Liver (tissue), 9 donors: ENCODE data around the gene ZNF710. TPM values are rescaled to one million over a fixed set of nuclear protein-coding genes. Genes with fewer than 3 reads are reported as not detected.

Experiments
- DNase-seq: peaks from one replicate; pipeline ENCODE4 v3.0.0-alpha.2; 2017; ENCODE audit warnings: low spot score
- H3K27ac ChIP-seq, 2 donors: one replicate each; pipeline ENCODE4 v1.7.0; 2013; ENCODE audit warnings: inconsistent platforms in 2 of 2, low read length in 2 of 2, control low read depth in 1 of 2, low read depth in 1 of 2, mild to moderate bottlenecking in 1 of 2
- H3K27me3 ChIP-seq, 4 donors: one replicate each; pipeline versions ENCODE4 v1.6.1 to v1.7.0; 2013; ENCODE audit warnings: low read length in 3 of 4, inconsistent platforms in 1 of 4, mild to moderate bottlenecking in 1 of 4, moderate library complexity in 1 of 4; ENCODE audit not compliant: control insufficient read depth in 4 of 4, insufficient read depth in 4 of 4
- H3K36me3 ChIP-seq, 4 donors: one replicate each; pipeline versions ENCODE4 v1.6.1 to v1.7.0; 2013; ENCODE audit warnings: low read length in 3 of 4, mild to moderate bottlenecking in 3 of 4, low read depth in 1 of 4, moderate library complexity in 1 of 4; ENCODE audit not compliant: control insufficient read depth in 4 of 4, insufficient read depth in 3 of 4
- H3K4me1 ChIP-seq, 4 donors: one replicate each; pipeline versions ENCODE4 v1.6.1 to v1.7.0; 2013; ENCODE audit warnings: low read length in 3 of 4, mild to moderate bottlenecking in 3 of 4, moderate library complexity in 1 of 4; ENCODE audit not compliant: control insufficient read depth in 4 of 4, insufficient read depth in 4 of 4
- H3K4me3 ChIP-seq, 3 donors: one replicate each; pipeline versions ENCODE4 v1.6.1 to v1.7.0; 2013; ENCODE audit warnings: low read length in 3 of 3, control low read depth in 1 of 3, low read depth in 1 of 3, mild to moderate bottlenecking in 1 of 3
- H3K9ac ChIP-seq, 2 donors: one replicate each; pipeline ENCODE4 v1.7.0; 2013; ENCODE audit warnings: low read length in 2 of 2, mild to moderate bottlenecking in 2 of 2, moderate library complexity in 2 of 2, control low read depth in 1 of 2, low read depth in 1 of 2
- H3K9me3 ChIP-seq, 4 donors: one replicate each; pipeline versions ENCODE4 v1.6.1 to v1.7.0; 2013; ENCODE audit warnings: low read length in 3 of 4; ENCODE audit not compliant: control insufficient read depth in 4 of 4
- ATF3 ChIP-seq: IDR thresholded peaks from 2 replicates; pipeline ENCODE4 v1.6.1; 2016; ENCODE audit warnings: antibody characterized with exemption
- EGR1 ChIP-seq, 2 donors: IDR thresholded peaks; 2 replicates each; pipeline ENCODE4 v1.6.1; 2016 to 2018; ENCODE audit warnings: antibody characterized with exemption in 2 of 2, low read depth in 2 of 2
- FOXA1 ChIP-seq: IDR thresholded peaks from 2 replicates; pipeline ENCODE4 v1.6.1; 2016; ENCODE audit warnings: antibody characterized with exemption
- FOXA2 ChIP-seq: IDR thresholded peaks from 2 replicates; pipeline ENCODE4 v1.6.1; 2016; ENCODE audit warnings: antibody characterized with exemption
- GABPA ChIP-seq, 2 donors: IDR thresholded peaks in 1 of 2; conservative IDR thresholded peaks in 1 of 2; 2 replicates each; pipeline ENCODE4 v1.6.1; 2016; ENCODE audit warnings: antibody characterized with exemption in 2 of 2, mild to moderate bottlenecking in 1 of 2, moderate library complexity in 1 of 2
- HNF4A ChIP-seq, 2 donors: conservative IDR thresholded peaks; 2 replicates each; pipeline ENCODE4 v1.6.1; 2016; ENCODE audit warnings: antibody characterized with exemption in 2 of 2, mild to moderate bottlenecking in 2 of 2
- HNF4G ChIP-seq: IDR thresholded peaks from 2 replicates; pipeline ENCODE4 v1.6.1; 2016; ENCODE audit warnings: antibody characterized with exemption
- MAX ChIP-seq: IDR thresholded peaks from 2 replicates; pipeline ENCODE4 v1.6.1; 2016; ENCODE audit warnings: antibody characterized with exemption
- NR2F2 ChIP-seq: IDR thresholded peaks from 2 replicates; pipeline ENCODE4 v1.6.1; 2016; ENCODE audit warnings: antibody characterized with exemption
- RAD21 ChIP-seq, 2 donors: IDR thresholded peaks; 2 replicates each; pipeline ENCODE4 v1.6.1; 2016; ENCODE audit warnings: antibody characterized with exemption in 2 of 2, mild to moderate bottlenecking in 2 of 2
- REST ChIP-seq: IDR thresholded peaks from 2 replicates; pipeline ENCODE4 v1.6.1; 2016; ENCODE audit warnings: antibody characterized with exemption, mild to moderate bottlenecking
- RXRA ChIP-seq, 2 donors: IDR thresholded peaks; 2 replicates each; pipeline ENCODE4 v1.6.1; 2017 to 2018; ENCODE audit warnings: antibody characterized with exemption in 2 of 2, mild to moderate bottlenecking in 1 of 2
- SP1 ChIP-seq: IDR thresholded peaks from 2 replicates; pipeline ENCODE4 v1.6.1; 2018; ENCODE audit warnings: antibody characterized with exemption, mild to moderate bottlenecking
- TAF1 ChIP-seq: conservative IDR thresholded peaks from 2 replicates; pipeline ENCODE4 v1.6.1; 2016; ENCODE audit warnings: antibody characterized with exemption, mild to moderate bottlenecking
- YY1 ChIP-seq: IDR thresholded peaks from 2 replicates; pipeline ENCODE4 v1.6.1; 2016; ENCODE audit warnings: antibody characterized with exemption, mild to moderate bottlenecking
- ZBTB33 ChIP-seq: IDR thresholded peaks from 2 replicates; pipeline ENCODE4 v1.6.1; 2016; ENCODE audit warnings: antibody characterized with exemption
- WGBS: extraction: QIAGEN DNeasy Blood & Tissue Kit; methylation state at CpG from one replicate; pipeline ENCODE4 v1.1.7; 2013; 5-methylcytosine and 5-hydroxymethylcytosine counted together
- polyA plus RNA-seq, 2 donors: library from polyadenylated mRNA; stranded (reverse) in 1 of 2; unstranded in 1 of 2; fragments of 200-250 nt in 1 of 2; fragments of >200 nt in 1 of 2; fragmentation: Nextera tagmentation in 1 of 2; extraction: Ambion mirVana in 1 of 2; gene quantifications; one replicate each; pipeline versions ENCODE4 v1.2.1 to v1.2.3, GENCODE V29; 2013 to 2015
- total RNA-seq, 2 donors: library from RNA; depleted of rRNA; stranded (reverse); fragments of >200 nt; gene quantifications; one replicate each; pipeline ENCODE4 v1.2.3, GENCODE V29; 2014
- donor health status: healthy.
- donor health status: healthy.
- donor health status: healthy.
- donor health status: healthy.
- donor health status: healthy.

ZNF710 gene
- total and polyA plus RNA-seq, 4 donors: 1.9 to 15.3 (median 5.4) TPM

- TF ChIP-seq MAX: no peak
- no peak for TF ChIP-seq RXRA (IDR thresholded peaks at IDR 0.05)
- TF ChIP-seq HNF4G: no peak
These were observed 21.2 kb downstream of the ZNF710 start (continued) for GRCh38 chr15:90022345-90022744.

- Histone ChIP-seq H3K36me3 (no peaks in the 10 kb centered on the region), H3K27me3 (no peaks in the 10 kb centered on the region), H3K4me1 (peaks cover 3 to 15% (median 15%) of the 10 kb centered on the region in 4 donors), H3K27ac (no peak overlapping the region), H3K4me3 (no peak overlapping the region), H3K9ac (no peak overlapping the region), H3K9me3 (no peaks in the 10 kb centered on the region)
- DNase-seq: no peak
- 89% methylated on average over 6 of the region's 6 CpGs for WGBS
- TF ChIP-seq TAF1: no peak
- no peak for TF ChIP-seq ATF3
- TF ChIP-seq RAD21 (IDR thresholded peaks at IDR 0.05): no peak
- no peak for TF ChIP-seq FOXA1
- no peak for TF ChIP-seq NR2F2
- TF ChIP-seq REST: no peak
- no peak for TF ChIP-seq HNF4A (conservative IDR thresholded peaks at IDR 0.05)
- TF ChIP-seq SP1: no peak
- TF ChIP-seq EGR1 (IDR thresholded peaks at IDR 0.05; ENCODE audit: low read depth in 2 of 2): no peak
- TF ChIP-seq MAX: no peak
- TF ChIP-seq RXRA (IDR thresholded peaks at IDR 0.05): no peak
- TF ChIP-seq HNF4G: no peak
These were observed 22.0 kb downstream of the ZNF710 start for GRCh38 chr15:90022905-90023700.

GRCh38 chr15:90024406-90024805 lies 23.3 kb downstream of the ZNF710 start:
- Histone ChIP-seq H3K4me3 (no peak overlapping the region), H3K36me3 (no peaks in the 10 kb centered on the region), H3K4me1 (peaks cover 2 to 19% (median 18%) of the 10 kb centered on the region in 4 donors), H3K9ac (no peak overlapping the region), H3K27ac (no peak overlapping the region), H3K9me3 (no peaks in the 10 kb centered on the region), H3K27me3 (no peaks in the 10 kb centered on the region)
- WGBS: 96% methylated on average over 4 of the region's 4 CpGs
- no peak for DNase-seq
- no peak for TF ChIP-seq MAX
- TF ChIP-seq ZBTB33: no peak
- TF ChIP-seq SP1: no peak
- no peak for TF ChIP-seq HNF4G
- no peak for TF ChIP-seq FOXA2
- no peak for TF ChIP-seq GABPA (IDR thresholded peaks at IDR 0.05 in 1 of 2, conservative IDR thresholded peaks at IDR 0.05 in 1 of 2)
- TF ChIP-seq ATF3: no peak
- no peak for TF ChIP-seq YY1
- no peak for TF ChIP-seq REST
- TF ChIP-seq EGR1 (IDR thresholded peaks at IDR 0.05; ENCODE audit: low read depth in 2 of 2): no peak
